HepG2 (cell line): ENCODE data around the gene TRAPPC10. TPM values are rescaled to one million over a fixed set of nuclear protein-coding genes. Genes with fewer than 3 reads are reported as not detected.

Source experiments
- ATF7 ChIP-seq, 2 experiments: fragments of 450-650 bp in 1 of 2; sonication (generic) in 1 of 2; formaldehyde crosslinking in 1 of 2; IDR thresholded peaks; 2 replicates each; pipeline versions ENCODE4 v1.4.0 to v1.6.1; 2016 to 2020; ENCODE audit warnings: antibody characterized with exemption in 1 of 2, mild to moderate bottlenecking in 1 of 2, missing genetic modification reagents in 1 of 2
- BCLAF1 ChIP-seq: fragments of 450-650 bp; IDR thresholded peaks from 2 replicates; pipeline ENCODE4 v1.6.1; 2017; ENCODE audit warnings: mild to moderate bottlenecking
- BORCS8-MEF2B ChIP-seq: sonication (generic); formaldehyde crosslinking; IDR thresholded peaks from 2 replicates; pipeline ENCODE4 v1.8.0; 2022; ENCODE audit warnings: mild to moderate bottlenecking, missing genetic modification reagents
- CTCF ChIP-seq: sonication (generic); formaldehyde crosslinking; IDR thresholded peaks from 2 replicates; pipeline ENCODE4 v1.5.0; 2020; ENCODE audit warnings: mild to moderate bottlenecking, missing genetic modification reagents, moderate library complexity
- FIP1L1 ChIP-seq: fragments of 200-400 bp; formaldehyde crosslinking; IDR thresholded peaks from 2 replicates; pipeline ENCODE4 v1.6.1; 2018; ENCODE audit warnings: low read depth, mild to moderate bottlenecking, low read length, moderate library complexity, borderline replicate concordance; ENCODE audit not compliant: insufficient read depth
- HOXA3 ChIP-seq: sonication (generic); formaldehyde crosslinking; IDR thresholded peaks from 2 replicates; pipeline ENCODE4 v1.5.0; 2020; ENCODE audit warnings: missing genetic modification reagents
- KDM5A ChIP-seq: fragments of 200-600 bp; sonication (generic); IDR thresholded peaks from 2 replicates; pipeline ENCODE4 v1.7.0; 2018; ENCODE audit warnings: antibody characterized with exemption, mild to moderate bottlenecking, low read length, borderline replicate concordance
- PAX8 ChIP-seq: sonication (generic); formaldehyde crosslinking; IDR thresholded peaks from 2 replicates; pipeline ENCODE4 v1.8.0; 2022; ENCODE audit warnings: mild to moderate bottlenecking, missing genetic modification reagents, borderline replicate concordance
- RXRB ChIP-seq: IDR thresholded peaks from 2 replicates; pipeline ENCODE4 v1.6.1; 2016; ENCODE audit warnings: borderline replicate concordance, missing genetic modification reagents, missing compliant biosample characterization
- SMAD1 ChIP-seq: sonication (generic); formaldehyde crosslinking; IDR thresholded peaks from 2 replicates; pipeline ENCODE4 v1.4.0; 2020; ENCODE audit warnings: missing genetic modification reagents, low read depth, mild to moderate bottlenecking, borderline replicate concordance
- SNAPC5 ChIP-seq: sonication (generic); formaldehyde crosslinking; IDR thresholded peaks from 2 replicates; pipeline ENCODE4 v1.8.1; 2023; ENCODE audit warnings: mild to moderate bottlenecking, missing genetic modification reagents, borderline replicate concordance
- TGIF2 ChIP-seq: IDR thresholded peaks from 2 replicates; pipeline ENCODE4 v1.6.1; 2016; ENCODE audit warnings: control low read depth, missing compliant biosample characterization
- ZBTB14 ChIP-seq: sonication (generic); formaldehyde crosslinking; IDR thresholded peaks from 2 replicates; pipeline ENCODE4 v1.4.0; 2020; ENCODE audit warnings: missing genetic modification reagents
- ZBTB46 ChIP-seq: sonication (generic); formaldehyde crosslinking; IDR thresholded peaks from 2 replicates; pipeline ENCODE4 v1.4.0; 2020; ENCODE audit warnings: mild to moderate bottlenecking, missing genetic modification reagents, borderline replicate concordance
- ZNF207 ChIP-seq: fragments of 450-650 bp; IDR thresholded peaks from 2 replicates; pipeline ENCODE4 v1.6.1; 2016; ENCODE audit warnings: antibody characterized with exemption, borderline replicate concordance
- ZNF350 ChIP-seq: sonication (generic); formaldehyde crosslinking; IDR thresholded peaks from 2 replicates; pipeline ENCODE4 v1.4.0; 2020; ENCODE audit warnings: mild to moderate bottlenecking, low read depth, missing genetic modification reagents, borderline replicate concordance
- ZNF563 ChIP-seq: sonication (generic); formaldehyde crosslinking; IDR thresholded peaks from 2 replicates; pipeline ENCODE4 v1.8.0; 2022; ENCODE audit warnings: mild to moderate bottlenecking, moderate library complexity, missing genetic modification reagents
- ZNF572 ChIP-seq: sonication (generic); formaldehyde crosslinking; IDR thresholded peaks from 2 replicates; pipeline ENCODE4 v1.5.1; 2020; ENCODE audit warnings: mild to moderate bottlenecking, missing genetic modification reagents
- ZNF747 ChIP-seq: sonication (generic); formaldehyde crosslinking; IDR thresholded peaks from 2 replicates; pipeline ENCODE4 v1.8.1; 2023; ENCODE audit warnings: missing genetic modification reagents, mild to moderate bottlenecking, borderline replicate concordance
- polyA plus RNA-seq, 8 experiments: library from polyadenylated mRNA; depleted of rRNA in 3 of 8; stranded (reverse) in 7 of 8; unstranded in 1 of 8; fragments of >200 nt; fragmentation: Illumina TruSeq in 4 of 8; extraction: Trizol in 4 of 8; gene quantifications; 2 replicates each; pipeline versions ENCODE4 v1.2.1 to v1.2.3, GENCODE V29; 2011 to 2016; ENCODE audit warnings: low read depth in 4 of 8, missing spikeins in 1 of 8, mixed read lengths in 1 of 8; ENCODE audit not compliant: insufficient read depth in 1 of 8
- total RNA-seq, 5 experiments: library from RNA; depleted of rRNA; stranded (reverse); fragments of >200 nt; fragmentation: Illumina TruSeq; extraction: Trizol; gene quantifications; 2 replicates each; pipeline ENCODE4 v1.2.3, GENCODE V29; 2016; ENCODE audit warnings: low read depth in 1 of 5

The TRAPPC10 gene
- total and polyA plus RNA-seq, 2 of the 13 experiments (the other 11 are each of a cell fraction or from before 2014, with no cell fraction given), result 10.6 to 16.5 TPM

- TF ChIP-seq ZNF350 (CRISPR knock-in tag) (no peak), SNAPC5 (CRISPR knock-in tag) (no peak), BORCS8-MEF2B (peak; percentile 73), RXRB (CRISPR knock-in tag) (no peak; the same call in 1 of the 2 replicates), ZNF747 (CRISPR knock-in tag) (no peak), PAX8 (CRISPR knock-in tag) (no peak), ZBTB14 (CRISPR knock-in tag) (peak; percentile 75), ZNF207 (no peak), CTCF (CRISPR knock-in tag) (peak; percentile 78), TGIF2 (CRISPR knock-in tag) (0 out of 2 replicates have a peak, but pooled peaks have one; percentile 34), ZNF563 (CRISPR knock-in tag) (no peak; the same call in 1 of the 2 replicates), KDM5A (peak; percentile 86), ZBTB46 (CRISPR knock-in tag) (no peak), FIP1L1 (no peak), ATF7 (IDR thresholded peaks at IDR 0.05) (no peak), ATF7 (CRISPR knock-in tag; IDR thresholded peaks at IDR 0.05) (no peak), BCLAF1 (no peak), ZNF572 (CRISPR knock-in tag) (no peak), HOXA3 (peak; percentile 6; the same call in 1 of the 2 replicates), SMAD1 (no peak)
These were observed 618 bp downstream of the TRAPPC10 start (continued) for GRCh38 chr21:44012474-44013379.
